ENCODE measurements around the gene MOK. TPM values are rescaled to one million over a fixed set of nuclear protein-coding genes. Genes with fewer than 3 reads are reported as not detected.
A peak's percentile ranks its signal among the peaks of the same experiment; 100 is the strongest.

The MOK gene
- total RNA-seq, 3 donors from 2014 or later = 13.0 to 29.0 (median 23.9) TPM

- Histone ChIP-seq H3K36me3 (no peaks in the 10 kb centered on the region), H3K27me3 (no peaks in the 10 kb centered on the region), H3K4me3 (no peak overlapping the region), H3K4me1 (no peaks in the 10 kb centered on the region), H3K27ac (no peak overlapping the region), H3K9me3 (no peaks in the 10 kb centered on the region)
- no peak for TF ChIP-seq CTCF (IDR thresholded peaks at IDR 0.05)
- TF ChIP-seq POLR2AphosphoS5 (IDR thresholded peaks at IDR 0.05) = no peak
- TF ChIP-seq POLR2A (IDR thresholded peaks at IDR 0.05) = no peak
- intact Hi-C loops (cut with DNase I; ENCODE audit: low total_unique reads) = no loop called here
- no peak for DNase-seq (ENCODE audit: low spot score in 2 of 2)
Measured at GRCh38 chr14:102225386-102225785, 79.6 kb downstream of the MOK start.

GRCh38 chr14:102223682-102224081, 81.3 kb downstream of the MOK start:
- no peaks in the 10 kb centered on the region for H3K4me1 ChIP-seq
- no peaks in the 10 kb centered on the region for H3K27me3 ChIP-seq
- H3K36me3 ChIP-seq = no peaks in the 10 kb centered on the region
- TF ChIP-seq CTCF (IDR thresholded peaks at IDR 0.05) (no peak), POLR2AphosphoS5 (IDR thresholded peaks at IDR 0.05) (no peak), POLR2A (IDR thresholded peaks at IDR 0.05) (no peak)
- intact Hi-C loops (cut with DNase I; ENCODE audit: low total_unique reads) = no loop called here
- no peaks in the 10 kb centered on the region for H3K9me3 ChIP-seq
- no peak for DNase-seq (ENCODE audit: low spot score in 2 of 2)
- no peak overlapping the region for H3K4me3 ChIP-seq
- no peak overlapping the region for H3K27ac ChIP-seq

GRCh38 chr14:102222751-102223150, 82.2 kb downstream of the MOK start:
- DNase-seq (ENCODE audit: low spot score in 2 of 2) = no peak
- Histone ChIP-seq H3K4me3 (no peak overlapping the region), H3K27ac (no peak overlapping the region), H3K36me3 (no peaks in the 10 kb centered on the region), H3K9me3 (no peaks in the 10 kb centered on the region), H3K4me1 (no peaks in the 10 kb centered on the region), H3K27me3 (no peaks in the 10 kb centered on the region)
- TF ChIP-seq POLR2AphosphoS5 (IDR thresholded peaks at IDR 0.05) (no peak), CTCF (IDR thresholded peaks at IDR 0.05) (no peak), POLR2A (IDR thresholded peaks at IDR 0.05) (no peak)
- intact Hi-C loops (cut with DNase I; ENCODE audit: low total_unique reads) = no loop called here

GRCh38 chr14:102222009-102222575, 82.9 kb downstream of the MOK start:
- TF ChIP-seq POLR2A (IDR thresholded peaks at IDR 0.05) = no peak
- no peaks in the 10 kb centered on the region for H3K9me3 ChIP-seq
- no peaks in the 10 kb centered on the region for H3K27me3 ChIP-seq
- intact Hi-C loops (cut with DNase I; ENCODE audit: low total_unique reads) = no loop called here
- DNase-seq (ENCODE audit: low spot score in 2 of 2) = no peak
- H3K4me3 ChIP-seq = no peak overlapping the region
- no peaks in the 10 kb centered on the region for H3K36me3 ChIP-seq
- no peak overlapping the region for H3K27ac ChIP-seq
- H3K4me1 ChIP-seq = no peaks in the 10 kb centered on the region

GRCh38 chr14:102221026-102221425, 83.9 kb downstream of the MOK start:
- Histone ChIP-seq H3K9me3 (no peaks in the 10 kb centered on the region), H3K4me3 (no peak overlapping the region), H3K36me3 (no peaks in the 10 kb centered on the region), H3K27ac (peak overlapping the region in 1 of 2 donors; percentile 38), H3K4me1 (no peaks in the 10 kb centered on the region), H3K27me3 (no peaks in the 10 kb centered on the region)
- TF ChIP-seq POLR2A (IDR thresholded peaks at IDR 0.05) (no peak), POLR2AphosphoS5 (IDR thresholded peaks at IDR 0.05) (no peak), CTCF (IDR thresholded peaks at IDR 0.05) (no peak)
- intact Hi-C loops (cut with DNase I; ENCODE audit: low total_unique reads) = no loop called here
- DNase-seq (ENCODE audit: low spot score in 2 of 2) = no peak

- intact Hi-C loops (cut with DNase I; ENCODE audit: low total_unique reads) = no loop called here
- Histone ChIP-seq H3K27me3 (no peaks in the 10 kb centered on the region), H3K4me3 (no peak overlapping the region), H3K9me3 (no peaks in the 10 kb centered on the region), H3K27ac (no peak overlapping the region), H3K36me3 (no peaks in the 10 kb centered on the region), H3K4me1 (no peaks in the 10 kb centered on the region)
- DNase-seq (ENCODE audit: low spot score in 2 of 2) = no peak
- TF ChIP-seq CTCF (IDR thresholded peaks at IDR 0.05) (no peak), POLR2AphosphoS5 (IDR thresholded peaks at IDR 0.05) (no peak), POLR2A (IDR thresholded peaks at IDR 0.05) (no peak)
Measured at GRCh38 chr14:102220031-102220430, 84.9 kb downstream of the MOK start.

All from breast epithelium (tissue), 4 donors.